GM12878 (cell line): Measurements from ENCODE around the gene ADAMTSL1. TPM values are rescaled to one million over a fixed set of nuclear protein-coding genes. Genes with fewer than 3 reads are reported as not detected.

Source experiments
- JUND ChIP-seq: IDR thresholded peaks from 2 replicates; pipeline ENCODE4 v1.6.1; 2012; ENCODE audit warnings: low read depth, mild to moderate bottlenecking, low read length, improper control_type of control experiment, moderate library complexity
- MYB ChIP-seq: fragments of 150-350 bp; IDR thresholded peaks from 2 replicates; pipeline ENCODE4 v1.6.1; 2014; ENCODE audit warnings: mild to moderate bottlenecking, low read depth, low read length, borderline replicate concordance
- NRF1 ChIP-seq: conservative IDR thresholded peaks from 2 replicates; pipeline ENCODE4 v1.6.1; 2011; ENCODE audit warnings: mild to moderate bottlenecking, low read depth, low read length, improper control_type of control experiment
- TCF3 ChIP-seq: IDR thresholded peaks from 2 replicates; pipeline ENCODE4 v1.6.1; 2012; ENCODE audit warnings: low read depth, mild to moderate bottlenecking, low read length, borderline replicate concordance; ENCODE audit not compliant: insufficient read depth
- polyA plus RNA-seq, 11 experiments: library from polyadenylated mRNA; depleted of rRNA in 4 of 11; unstranded in 6 of 11; stranded (reverse) in 5 of 11; fragments of >200 nt; fragmentation: Nextera tagmentation in 4 of 11; fragmentation: Illumina TruSeq in 1 of 11; extraction: Ambion mirVana in 4 of 11; extraction: Trizol in 1 of 11; gene quantifications; 1 replicate in 1 of 11; 2 replicates in 10 of 11; pipeline versions ENCODE4 v1.2.1 to v1.2.3, GENCODE V29; 2011 to 2016; ENCODE audit warnings: inconsistent platforms in 2 of 11, missing spikeins in 2 of 11, low read depth in 1 of 11
- total RNA-seq, 4 experiments: library from RNA; depleted of rRNA in 3 of 4; stranded (reverse); fragments of >200 nt in 3 of 4; fragmentation: Illumina TruSeq in 1 of 4; extraction: Trizol in 1 of 4; gene quantifications; 2 replicates each; pipeline versions ENCODE4 v1.2.1 to v1.2.3, GENCODE V29; 2013 to 2021
- TF ChIP-seq, protein P1 (sequence below): fragments of 450-650 bp; IDR thresholded peaks from 2 replicates; pipeline ENCODE4 v1.6.1; 2017; ENCODE audit warnings: mild to moderate bottlenecking, moderate library complexity
- TF ChIP-seq, protein P2 (sequence below): fragments of 450-650 bp; IDR thresholded peaks from 2 replicates; pipeline ENCODE4 v1.6.1; 2017; ENCODE audit warnings: borderline replicate concordance
- TF ChIP-seq, protein P3 (sequence below): IDR thresholded peaks from 2 replicates; pipeline ENCODE4 v1.6.1; 2011; ENCODE audit warnings: low read depth, mild to moderate bottlenecking, low read length, moderate library complexity, borderline replicate concordance; ENCODE audit errors: extremely low read depth

ADAMTSL1 gene
- total and polyA plus RNA-seq, 10 of the 15 experiments (the other 5 are each of a cell fraction or from before 2014, with no cell fraction given), result 0.01 to 0.10 (median 0.07) TPM; not detected in 6

DNA sequence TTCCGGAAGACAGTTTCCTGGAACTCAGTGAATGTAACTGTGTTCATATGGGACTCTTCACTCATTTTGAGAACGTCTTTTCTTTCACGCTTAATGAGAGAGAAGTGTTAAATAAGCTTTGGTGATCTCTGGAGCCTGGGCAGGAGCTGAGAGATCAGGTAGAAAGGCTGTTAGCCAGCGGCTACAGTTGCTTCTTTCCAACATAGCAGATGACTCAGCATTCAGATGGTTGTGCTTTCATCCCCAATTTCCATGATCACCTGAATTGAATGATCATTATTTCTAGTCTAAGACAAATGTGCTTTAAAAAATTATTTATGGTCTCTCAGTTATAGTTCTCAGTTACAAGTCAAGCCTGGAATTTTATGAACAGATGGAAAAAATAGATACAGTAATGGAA is 234.5 kb downstream of the ADAMTSL1 start (continued):
- TF ChIP-seq, protein P1, sequence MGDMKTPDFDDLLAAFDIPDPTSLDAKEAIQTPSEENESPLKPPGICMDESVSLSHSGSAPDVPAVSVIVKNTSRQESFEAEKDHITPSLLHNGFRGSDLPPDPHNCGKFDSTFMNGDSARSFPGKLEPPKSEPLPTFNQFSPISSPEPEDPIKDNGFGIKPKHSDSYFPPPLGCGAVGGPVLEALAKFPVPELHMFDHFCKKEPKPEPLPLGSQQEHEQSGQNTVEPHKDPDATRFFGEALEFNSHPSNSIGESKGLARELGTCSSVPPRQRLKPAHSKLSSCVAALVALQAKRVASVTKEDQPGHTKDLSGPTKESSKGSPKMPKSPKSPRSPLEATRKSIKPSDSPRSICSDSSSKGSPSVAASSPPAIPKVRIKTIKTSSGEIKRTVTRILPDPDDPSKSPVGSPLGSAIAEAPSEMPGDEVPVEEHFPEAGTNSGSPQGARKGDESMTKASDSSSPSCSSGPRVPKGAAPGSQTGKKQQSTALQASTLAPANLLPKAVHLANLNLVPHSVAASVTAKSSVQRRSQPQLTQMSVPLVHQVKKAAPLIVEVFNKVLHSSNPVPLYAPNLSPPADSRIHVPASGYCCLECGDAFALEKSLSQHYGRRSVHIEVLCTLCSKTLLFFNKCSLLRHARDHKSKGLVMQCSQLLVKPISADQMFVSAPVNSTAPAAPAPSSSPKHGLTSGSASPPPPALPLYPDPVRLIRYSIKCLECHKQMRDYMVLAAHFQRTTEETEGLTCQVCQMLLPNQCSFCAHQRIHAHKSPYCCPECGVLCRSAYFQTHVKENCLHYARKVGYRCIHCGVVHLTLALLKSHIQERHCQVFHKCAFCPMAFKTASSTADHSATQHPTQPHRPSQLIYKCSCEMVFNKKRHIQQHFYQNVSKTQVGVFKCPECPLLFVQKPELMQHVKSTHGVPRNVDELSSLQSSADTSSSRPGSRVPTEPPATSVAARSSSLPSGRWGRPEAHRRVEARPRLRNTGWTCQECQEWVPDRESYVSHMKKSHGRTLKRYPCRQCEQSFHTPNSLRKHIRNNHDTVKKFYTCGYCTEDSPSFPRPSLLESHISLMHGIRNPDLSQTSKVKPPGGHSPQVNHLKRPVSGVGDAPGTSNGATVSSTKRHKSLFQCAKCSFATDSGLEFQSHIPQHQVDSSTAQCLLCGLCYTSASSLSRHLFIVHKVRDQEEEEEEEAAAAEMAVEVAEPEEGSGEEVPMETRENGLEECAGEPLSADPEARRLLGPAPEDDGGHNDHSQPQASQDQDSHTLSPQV, result no peak
- no peak for TF ChIP-seq JUND
- TF ChIP-seq MYB, result no peak
- TF ChIP-seq NRF1, result no peak
- TF ChIP-seq, protein P2, sequence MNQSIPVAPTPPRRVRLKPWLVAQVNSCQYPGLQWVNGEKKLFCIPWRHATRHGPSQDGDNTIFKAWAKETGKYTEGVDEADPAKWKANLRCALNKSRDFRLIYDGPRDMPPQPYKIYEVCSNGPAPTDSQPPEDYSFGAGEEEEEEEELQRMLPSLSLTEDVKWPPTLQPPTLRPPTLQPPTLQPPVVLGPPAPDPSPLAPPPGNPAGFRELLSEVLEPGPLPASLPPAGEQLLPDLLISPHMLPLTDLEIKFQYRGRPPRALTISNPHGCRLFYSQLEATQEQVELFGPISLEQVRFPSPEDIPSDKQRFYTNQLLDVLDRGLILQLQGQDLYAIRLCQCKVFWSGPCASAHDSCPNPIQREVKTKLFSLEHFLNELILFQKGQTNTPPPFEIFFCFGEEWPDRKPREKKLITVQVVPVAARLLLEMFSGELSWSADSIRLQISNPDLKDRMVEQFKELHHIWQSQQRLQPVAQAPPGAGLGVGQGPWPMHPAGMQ, result no peak
- TF ChIP-seq, protein P3, sequence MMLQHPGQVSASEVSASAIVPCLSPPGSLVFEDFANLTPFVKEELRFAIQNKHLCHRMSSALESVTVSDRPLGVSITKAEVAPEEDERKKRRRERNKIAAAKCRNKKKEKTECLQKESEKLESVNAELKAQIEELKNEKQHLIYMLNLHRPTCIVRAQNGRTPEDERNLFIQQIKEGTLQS, result no peak
- no peak for TF ChIP-seq TCF3
